Natural killer cell (primary cell): ENCODE data around the gene C1QL4. TPM values are rescaled to one million over a fixed set of nuclear protein-coding genes. Genes with fewer than 3 reads are reported as not detected.
A peak's percentile ranks its signal among the peaks of the same experiment; 100 is the strongest.

Experiments
- ATAC-seq, 3 donors: fragments of 150-1000 bp in 2 of 3; fragments of 200-7000 bp in 1 of 3; cut with Tn5 transposase; 1 replicate in 1 of 3; 2 replicates in 2 of 3; pipeline ENCODE4 v1.10.0; 2021; ENCODE audit warnings: mild to moderate bottlenecking in 2 of 3, moderate library complexity in 2 of 3
- DNase-seq, 2 donors: peaks; one replicate each; pipeline versions ENCODE4 v3.0.0 to v3.0.0-alpha.2; 2013 to 2021; ENCODE audit warnings: mixed read lengths in 1 of 2
- H3K27ac ChIP-seq: one replicate; pipeline ENCODE4 v1.5.1; 2013; ENCODE audit warnings: mild to moderate bottlenecking, low read length
- H3K27me3 ChIP-seq: one replicate; pipeline ENCODE4 v1.6.1; 2013; ENCODE audit warnings: low read length; ENCODE audit not compliant: control insufficient read depth, insufficient read depth
- H3K36me3 ChIP-seq: one replicate; pipeline ENCODE4 v1.6.1; 2013; ENCODE audit warnings: low read length; ENCODE audit not compliant: control insufficient read depth, insufficient read depth
- H3K4me1 ChIP-seq: one replicate; pipeline ENCODE4 v1.6.1; 2013; ENCODE audit warnings: low read length; ENCODE audit not compliant: control insufficient read depth, insufficient read depth
- H3K4me3 ChIP-seq: one replicate; pipeline ENCODE4 v1.5.1; 2013; ENCODE audit warnings: low read length
- H3K9me3 ChIP-seq: one replicate; pipeline ENCODE4 v1.6.1; 2013; ENCODE audit warnings: low read length; ENCODE audit not compliant: control insufficient read depth, insufficient read depth
- H3K27ac Mint-ChIP-seq, 2 donors: one replicate each; pipeline ENCODE4 v1.8.0; 2022; ENCODE audit warnings: mild to moderate bottlenecking in 2 of 2, mixed read lengths in 2 of 2, moderate library complexity in 1 of 2
- H3K27me3 Mint-ChIP-seq, 2 donors: one replicate each; pipeline ENCODE4 v1.8.0; 2022; ENCODE audit warnings: low read depth in 2 of 2, mixed read lengths in 2 of 2
- H3K36me3 Mint-ChIP-seq: one replicate; pipeline ENCODE4 v1.8.0; 2022; ENCODE audit warnings: mixed read lengths
- H3K4me1 Mint-ChIP-seq, 2 donors: one replicate each; pipeline ENCODE4 v1.8.0; 2022; ENCODE audit warnings: mixed read lengths in 2 of 2
- H3K4me3 Mint-ChIP-seq: one replicate; pipeline ENCODE4 v1.8.0; 2022; ENCODE audit warnings: mild to moderate bottlenecking, moderate library complexity, mixed read lengths
- H3K9me3 Mint-ChIP-seq, 2 donors: one replicate each; pipeline ENCODE4 v1.8.0; 2022; ENCODE audit warnings: mixed read lengths in 2 of 2
- CTCF ChIP-seq: fragments of 200-600 bp; IDR thresholded peaks from one replicate; pipeline ENCODE4 v1.8.0; 2022; ENCODE audit warnings: antibody characterized with exemption
- WGBS: methylation state at CpG from one replicate; pipeline ENCODE4 v1.1.7; 2013; ENCODE audit warnings: missing lambda C conversion rate; ENCODE audit not compliant: insufficient coverage; 5-methylcytosine and 5-hydroxymethylcytosine counted together
- intact Hi-C: fragments of 100-400 bp; cut with micrococcal nuclease; formaldehyde crosslinking; loops from one replicate; pipeline ENCODE4 v1.14.2; 2022
- total RNA-seq, 4 donors: library from RNA; stranded (reverse); fragments of 120-200 nt in 1 of 4; gene quantifications; one replicate each; pipeline versions ENCODE4 v1.2.3 to v1.2.4, GENCODE V29; 2013 to 2022

Gene C1QL4
- total RNA-seq, 3 donors from 2014 or later (not counting 1 experiment from before 2014, with no cell fraction given): not detected

GRCh38 chr12:49340095-49340870 is 3.3 kb upstream of the C1QL4 start:
- ATAC-seq (no peak), DNase-seq (no peak)
- Mint-ChIP-seq H3K4me1 (peaks cover 16 to 27% of the 10 kb centered on the region in 2 donors), H3K9me3 (no peaks in the 10 kb centered on the region), H3K27me3 (peaks cover 50 to 63% of the 10 kb centered on the region in 2 donors), H3K36me3 (no peaks in the 10 kb centered on the region), H3K27ac (no peak overlapping the region), H3K4me3 (peak overlapping the region; percentile 63)
- H3K27me3 ChIP-seq: peaks cover 48% of the 10 kb centered on the region
- H3K4me3 ChIP-seq: no peak overlapping the region
- H3K27ac ChIP-seq: no peak overlapping the region
- no peak for TF ChIP-seq CTCF
- H3K4me1 ChIP-seq: peaks cover 49% of the 10 kb centered on the region
- H3K9me3 ChIP-seq: no peaks in the 10 kb centered on the region
- intact Hi-C loops: no loop called here
- no peaks in the 10 kb centered on the region for H3K36me3 ChIP-seq
- WGBS: 54% methylated on average over 5 of the region's 6 CpGs

DNA sequence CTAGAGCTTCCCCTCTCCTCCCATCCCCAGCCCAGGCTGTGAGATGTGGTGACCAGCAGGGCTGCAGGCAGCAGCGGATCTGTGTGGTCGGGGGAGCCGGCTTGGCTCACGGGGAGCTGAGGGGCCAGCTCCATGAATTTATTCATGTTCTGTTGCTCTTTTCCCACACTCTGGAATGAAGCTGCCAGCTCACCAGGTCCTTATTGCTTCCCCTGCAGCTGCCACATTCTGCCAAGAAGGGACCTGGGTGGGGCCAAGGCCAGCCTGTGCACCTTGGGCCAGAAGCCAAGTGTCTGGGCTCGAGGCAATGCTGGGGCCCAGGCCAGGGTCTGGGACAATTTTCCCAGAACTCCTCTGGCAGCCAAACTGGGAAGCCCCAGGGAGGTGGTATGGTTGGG is 2.5 kb upstream of the C1QL4 start:
- H3K4me1 ChIP-seq: peaks cover 41% of the 10 kb centered on the region
- no peak for DNase-seq
- no peaks in the 10 kb centered on the region for H3K9me3 Mint-ChIP-seq
- intact Hi-C loops: no loop called here
- no peaks in the 10 kb centered on the region for H3K9me3 ChIP-seq
- peaks cover 58 to 68% of the 10 kb centered on the region in 2 donors for H3K27me3 Mint-ChIP-seq
- no peak for TF ChIP-seq CTCF
- H3K4me1 Mint-ChIP-seq: peaks cover 16 to 26% of the 10 kb centered on the region in 2 donors
- H3K27ac ChIP-seq: no peak overlapping the region
- ATAC-seq: no peak
- 69% methylated on average over 5 of the region's 5 CpGs for WGBS
- H3K36me3 Mint-ChIP-seq: no peaks in the 10 kb centered on the region
- peaks cover 51% of the 10 kb centered on the region for H3K27me3 ChIP-seq
- no peaks in the 10 kb centered on the region for H3K36me3 ChIP-seq
- H3K4me3 ChIP-seq: no peak overlapping the region
- H3K27ac Mint-ChIP-seq: no peak overlapping the region
- H3K4me3 Mint-ChIP-seq: no peak overlapping the region

DNA sequence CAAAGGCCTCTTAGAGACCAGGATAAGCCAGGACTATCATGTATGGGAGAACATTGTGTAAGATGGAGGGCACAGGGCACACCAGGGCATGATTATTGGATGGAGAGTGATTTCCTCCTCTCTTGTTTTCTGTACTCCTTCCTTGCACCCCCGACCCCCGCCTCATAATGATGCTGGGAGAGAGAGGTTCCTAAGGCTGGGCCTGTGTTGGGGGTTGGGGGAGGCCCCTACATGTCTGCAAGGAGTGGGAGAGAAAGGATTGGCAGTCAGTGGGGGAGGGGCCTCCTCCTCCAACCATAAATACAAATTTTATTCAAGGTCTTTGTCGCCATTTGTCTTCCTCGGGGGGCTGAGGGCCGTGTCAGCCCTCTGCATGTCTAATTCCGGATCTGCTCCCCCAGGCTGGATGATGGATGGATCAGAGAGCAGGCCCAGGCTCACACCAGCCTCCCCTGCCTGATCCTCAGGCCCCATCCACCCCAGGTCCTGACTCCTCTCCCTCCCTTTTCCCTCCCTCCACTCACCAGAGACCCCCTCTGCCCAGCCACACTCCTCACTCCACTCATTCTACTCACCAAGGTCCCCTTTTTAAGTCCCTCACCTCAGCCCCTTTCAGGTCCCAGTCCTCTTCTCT is 2.0 kb upstream of the C1QL4 start:
- TF ChIP-seq CTCF: no peak
- DNase-seq (no peak), ATAC-seq (no peak)
- H3K36me3 Mint-ChIP-seq: no peaks in the 10 kb centered on the region
- H3K4me3 Mint-ChIP-seq: no peak overlapping the region
- Histone ChIP-seq H3K4me1 (peaks cover 38% of the 10 kb centered on the region), H3K36me3 (no peaks in the 10 kb centered on the region), H3K4me3 (no peak overlapping the region), H3K9me3 (no peaks in the 10 kb centered on the region), H3K27me3 (peaks cover 48% of the 10 kb centered on the region), H3K27ac (no peak overlapping the region)
- H3K27ac Mint-ChIP-seq: no peak overlapping the region
- H3K9me3 Mint-ChIP-seq: no peaks in the 10 kb centered on the region
- 85% methylated on average over 4 of the region's 6 CpGs for WGBS
- intact Hi-C loops: no loop called here
- H3K27me3 Mint-ChIP-seq: peaks cover 61 to 65% of the 10 kb centered on the region in 2 donors
- H3K4me1 Mint-ChIP-seq: peaks cover 16 to 26% of the 10 kb centered on the region in 2 donors
